ENCODE data around the gene HOXC12.

Gene HOXC12

DNA sequence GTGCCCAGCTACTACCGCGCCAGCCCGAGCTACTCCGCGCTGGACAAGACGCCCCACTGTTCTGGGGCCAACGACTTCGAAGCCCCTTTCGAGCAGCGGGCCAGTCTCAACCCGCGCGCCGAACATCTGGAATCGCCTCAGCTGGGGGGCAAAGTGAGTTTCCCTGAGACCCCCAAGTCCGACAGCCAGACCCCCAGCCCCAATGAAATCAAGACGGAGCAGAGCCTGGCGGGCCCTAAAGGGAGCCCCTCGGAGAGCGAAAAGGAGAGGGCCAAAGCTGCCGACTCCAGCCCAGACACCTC is 30.9 kb downstream of the HOXC12 start:
- DNase-seq, result no peak

DNA sequence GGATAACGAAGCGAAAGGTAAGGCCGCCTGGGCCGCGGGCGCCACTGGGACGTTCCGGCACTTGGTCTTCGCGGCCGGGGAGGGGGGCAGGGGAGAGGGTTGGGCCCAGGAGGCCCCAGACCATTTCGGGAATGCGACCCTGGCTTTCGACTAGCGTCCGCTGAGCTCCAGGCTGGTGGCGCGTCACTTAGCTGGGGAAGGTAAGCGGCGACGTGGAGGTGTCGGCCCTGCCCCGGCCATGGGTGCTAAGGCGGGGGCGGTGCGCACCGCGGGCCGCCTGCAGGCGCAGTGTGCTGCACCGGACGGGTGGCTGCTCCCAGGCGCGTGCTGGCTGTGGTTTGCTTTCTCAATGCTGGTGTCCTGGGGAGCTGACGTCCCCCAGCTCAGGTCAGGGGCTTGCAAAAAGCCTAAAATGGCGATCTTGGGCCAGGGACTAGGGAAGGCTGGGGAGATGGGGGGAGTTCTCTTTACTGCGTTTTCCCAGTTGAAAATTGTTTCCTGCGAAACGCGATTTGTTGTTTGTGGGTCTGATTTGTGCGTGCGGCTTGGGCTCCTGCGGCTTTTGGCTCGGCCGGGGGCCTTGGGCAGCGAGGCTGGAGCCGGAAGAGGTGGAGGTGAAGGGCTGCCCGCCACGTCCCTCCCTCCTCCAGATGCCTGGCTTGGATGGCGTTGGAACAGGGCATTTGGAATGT is 31.4 kb downstream of the HOXC12 start:
- no peak for DNase-seq

DNA sequence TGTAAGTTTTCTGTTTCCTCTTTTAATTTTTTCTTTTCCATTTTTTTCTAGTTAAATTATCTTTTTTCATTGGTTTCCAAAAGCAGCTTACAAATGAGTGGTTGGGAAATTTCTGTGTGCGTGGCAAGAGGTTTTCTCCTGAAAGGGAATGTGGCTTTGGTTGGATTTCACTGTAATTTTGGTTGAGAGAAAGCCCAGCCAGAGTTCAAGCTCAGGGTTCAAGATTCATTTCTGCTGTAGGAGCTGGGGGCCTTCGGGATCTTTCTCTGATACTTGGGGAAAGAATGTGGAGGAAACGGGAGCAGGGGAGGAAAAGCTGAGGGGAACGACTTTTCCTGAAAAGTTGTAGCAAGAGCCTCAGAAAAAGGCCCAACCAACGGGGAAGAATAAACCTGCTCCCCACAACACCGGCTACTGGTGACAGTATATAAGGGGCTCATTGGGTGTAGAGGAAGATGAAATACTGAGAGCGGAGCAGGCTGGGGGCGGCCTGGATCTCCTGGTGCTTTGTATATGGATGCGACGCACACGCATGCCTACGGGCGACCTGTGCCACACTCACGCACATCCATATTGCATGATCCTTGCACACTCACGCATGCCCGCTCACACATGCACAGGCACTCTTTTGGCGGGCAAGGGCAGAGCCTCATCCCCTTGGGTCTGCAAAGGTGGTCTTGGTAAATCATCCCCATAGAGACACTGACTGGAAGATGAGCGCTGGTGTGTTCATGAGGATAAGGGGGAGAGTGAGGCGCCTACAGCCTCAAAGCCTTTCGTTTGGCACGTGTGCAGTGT is 32.2 kb downstream of the HOXC12 start:
- no peak for DNase-seq

DNA sequence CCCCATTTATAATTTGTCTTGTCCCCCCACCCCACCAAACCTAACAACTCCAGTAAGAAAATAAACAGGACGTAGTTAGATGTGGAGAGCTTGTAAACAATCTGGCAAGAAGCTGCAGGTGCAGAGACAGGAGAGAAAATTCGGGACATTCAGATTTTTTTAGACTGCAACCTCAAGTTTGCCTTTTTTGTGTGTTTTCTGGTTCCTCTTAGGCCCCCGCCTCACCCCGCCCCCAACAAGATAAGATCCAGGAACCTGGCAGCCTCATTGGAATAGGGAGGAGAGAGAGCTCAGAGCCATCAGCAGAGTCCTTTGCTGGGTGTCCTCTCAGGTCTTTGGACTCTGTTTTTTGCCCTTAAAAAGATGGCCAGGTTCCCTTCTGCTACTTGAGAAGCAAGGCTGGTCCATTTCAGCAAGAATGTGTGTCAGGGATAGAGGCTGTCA is 33.1 kb downstream of the HOXC12 start:
- DNase-seq, result no peak

DNA sequence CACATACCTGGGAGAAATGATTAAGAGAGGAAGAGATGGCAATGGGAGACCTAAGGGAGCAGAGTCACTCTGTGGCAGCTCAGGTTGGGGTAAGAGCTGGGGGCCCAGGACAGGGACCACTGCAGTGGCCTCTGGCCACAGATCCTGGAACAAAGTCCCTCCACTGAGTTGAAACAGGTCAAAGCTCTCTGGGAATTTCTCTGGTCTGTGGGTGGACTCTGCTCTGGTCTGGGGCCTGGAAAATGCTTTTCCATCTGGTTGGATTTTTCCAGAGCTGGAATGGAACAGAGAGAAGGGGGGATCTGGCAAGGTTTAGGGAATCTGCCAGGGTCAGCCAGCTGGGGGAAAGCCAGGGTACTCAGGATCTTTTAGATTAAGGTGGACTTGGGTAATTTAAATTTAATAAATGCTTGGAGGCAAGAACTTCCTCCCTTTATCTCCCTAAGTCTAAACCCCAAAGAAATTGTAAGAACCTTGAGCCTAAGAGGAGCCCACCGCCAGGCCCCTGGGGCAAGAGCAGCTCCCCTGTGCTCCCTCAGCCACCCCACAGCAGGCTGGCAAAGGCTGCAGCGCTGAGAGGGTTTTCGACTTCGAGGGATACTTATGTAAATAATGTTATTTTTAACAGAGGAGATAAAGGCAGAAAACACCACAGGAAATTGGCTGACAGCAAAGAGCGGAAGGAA is 34.0 kb downstream of the HOXC12 start:
- DNase-seq, result no peak

DNA sequence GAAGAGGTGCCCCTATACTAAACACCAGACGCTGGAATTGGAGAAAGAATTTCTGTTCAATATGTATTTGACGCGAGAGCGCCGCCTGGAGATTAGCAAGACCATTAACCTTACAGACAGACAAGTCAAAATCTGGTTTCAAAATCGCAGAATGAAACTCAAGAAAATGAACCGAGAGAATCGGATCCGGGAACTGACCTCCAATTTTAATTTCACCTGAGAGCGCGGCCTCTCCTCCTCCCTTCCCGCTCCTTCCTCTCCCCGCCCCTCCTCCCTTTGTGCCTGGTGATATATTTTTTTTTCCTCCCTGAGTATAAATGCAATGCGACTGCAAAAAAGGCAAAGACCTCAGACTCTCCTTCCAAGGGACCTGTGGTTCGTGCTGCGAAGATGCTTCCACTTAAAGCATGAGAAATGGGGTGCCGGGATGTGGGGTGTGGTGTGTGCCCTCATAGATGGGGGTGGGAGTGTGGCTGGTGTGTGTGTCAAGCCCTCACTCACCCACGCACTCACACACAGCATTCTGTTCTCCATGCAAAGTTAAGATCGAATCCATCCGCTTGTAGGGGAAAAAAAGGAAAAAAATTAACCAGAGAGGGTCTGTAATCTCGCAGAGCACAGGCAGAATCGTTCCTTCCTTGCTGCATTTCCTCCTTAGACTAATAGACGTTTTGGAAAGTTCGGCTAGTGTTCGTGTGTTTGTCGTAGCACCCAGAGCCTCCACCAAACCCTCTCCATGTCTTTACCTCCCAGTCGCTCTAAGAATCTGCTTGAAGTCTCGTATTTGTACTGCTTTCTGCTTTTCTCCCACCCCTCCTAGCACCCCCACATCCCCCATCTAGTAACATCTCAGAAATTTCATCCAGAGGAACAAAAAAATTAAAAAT is 34.8 kb downstream of the HOXC12 start:
- peak; percentile 19 for DNase-seq

DNA sequence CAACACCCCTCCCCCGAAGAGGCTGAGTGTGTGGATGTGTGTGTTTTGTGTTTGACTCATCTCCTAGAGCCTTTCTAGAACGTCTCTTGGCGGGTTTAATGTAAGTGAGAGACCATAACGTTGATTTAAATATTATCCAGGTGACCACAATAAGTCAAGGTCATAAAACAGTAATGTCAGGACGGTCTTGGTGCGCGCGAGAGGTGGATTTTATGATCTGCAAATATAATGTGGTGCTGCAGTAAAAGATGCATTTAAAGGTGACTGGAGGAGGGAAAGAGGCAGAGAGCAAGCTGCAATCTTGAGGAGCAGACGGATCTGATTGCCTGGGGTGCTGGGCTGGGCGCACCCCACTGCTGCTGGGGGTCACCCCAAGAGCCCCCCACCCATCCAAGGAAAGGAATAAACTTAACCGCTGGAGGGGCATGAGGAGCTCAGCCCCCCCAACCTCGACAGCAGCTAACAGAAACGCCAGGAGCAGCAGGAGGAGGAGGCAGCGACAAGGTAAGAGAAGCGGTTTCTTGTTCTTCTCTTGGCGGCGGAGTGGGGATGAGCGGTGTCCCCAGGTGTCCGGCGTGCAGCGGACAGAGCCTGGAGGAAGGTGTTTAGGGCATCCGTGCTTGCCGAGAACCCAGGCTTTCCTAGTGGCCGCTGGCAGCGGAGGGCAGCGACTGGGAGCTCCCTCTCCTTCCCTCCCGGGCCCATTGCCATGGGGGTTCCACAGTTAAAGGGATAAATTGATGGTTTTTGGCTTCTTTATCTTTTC is 35.8 kb downstream of the HOXC12 start:
- no peak for DNase-seq

DNA sequence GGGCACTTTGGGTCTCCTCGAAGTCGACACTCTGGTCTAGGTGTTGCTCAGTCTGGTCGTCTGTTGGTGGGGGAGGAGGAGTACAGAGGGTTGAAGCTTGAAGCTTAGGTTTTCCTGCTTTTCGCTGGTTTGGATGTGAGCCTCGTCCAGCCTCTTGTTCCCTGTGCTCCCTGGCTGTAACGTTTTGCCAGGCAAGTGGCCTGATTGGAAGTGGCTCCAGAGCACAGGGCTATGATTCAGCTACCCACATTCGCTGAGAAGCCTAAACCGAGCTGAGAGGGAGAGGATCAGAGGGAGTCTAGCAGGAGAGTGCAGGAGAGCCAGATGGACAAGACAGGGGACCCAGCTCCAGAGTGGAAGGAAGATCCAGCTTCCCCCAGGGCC is 36.4 kb downstream of the HOXC12 start:
- DNase-seq, result no peak

DNA sequence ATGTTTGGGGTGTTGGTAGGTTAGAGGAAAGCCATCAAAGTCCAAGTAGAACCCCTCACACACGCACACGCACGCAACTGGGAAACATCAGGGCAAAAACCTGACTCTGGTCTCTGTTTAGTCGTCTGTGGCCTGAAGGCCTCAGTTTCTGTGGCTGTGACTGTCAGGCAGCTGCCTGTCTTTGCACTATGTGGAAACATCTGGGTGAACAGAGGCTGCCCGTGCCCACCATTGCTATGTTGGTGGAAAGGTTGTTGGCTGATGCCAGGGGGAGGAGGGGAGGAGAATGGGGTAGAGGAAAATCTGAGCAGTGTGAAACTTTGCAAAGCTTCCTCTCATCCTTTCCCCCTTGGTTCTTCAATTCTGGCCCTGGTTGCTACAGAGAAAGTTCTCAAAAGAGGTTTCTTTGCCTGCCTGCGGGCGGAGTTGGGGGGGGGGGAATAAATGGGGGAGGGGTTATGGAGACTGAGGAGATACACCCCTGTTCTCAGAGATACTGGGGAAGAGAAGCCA is 37.7 kb downstream of the HOXC12 start:
- no peak for DNase-seq

DNA sequence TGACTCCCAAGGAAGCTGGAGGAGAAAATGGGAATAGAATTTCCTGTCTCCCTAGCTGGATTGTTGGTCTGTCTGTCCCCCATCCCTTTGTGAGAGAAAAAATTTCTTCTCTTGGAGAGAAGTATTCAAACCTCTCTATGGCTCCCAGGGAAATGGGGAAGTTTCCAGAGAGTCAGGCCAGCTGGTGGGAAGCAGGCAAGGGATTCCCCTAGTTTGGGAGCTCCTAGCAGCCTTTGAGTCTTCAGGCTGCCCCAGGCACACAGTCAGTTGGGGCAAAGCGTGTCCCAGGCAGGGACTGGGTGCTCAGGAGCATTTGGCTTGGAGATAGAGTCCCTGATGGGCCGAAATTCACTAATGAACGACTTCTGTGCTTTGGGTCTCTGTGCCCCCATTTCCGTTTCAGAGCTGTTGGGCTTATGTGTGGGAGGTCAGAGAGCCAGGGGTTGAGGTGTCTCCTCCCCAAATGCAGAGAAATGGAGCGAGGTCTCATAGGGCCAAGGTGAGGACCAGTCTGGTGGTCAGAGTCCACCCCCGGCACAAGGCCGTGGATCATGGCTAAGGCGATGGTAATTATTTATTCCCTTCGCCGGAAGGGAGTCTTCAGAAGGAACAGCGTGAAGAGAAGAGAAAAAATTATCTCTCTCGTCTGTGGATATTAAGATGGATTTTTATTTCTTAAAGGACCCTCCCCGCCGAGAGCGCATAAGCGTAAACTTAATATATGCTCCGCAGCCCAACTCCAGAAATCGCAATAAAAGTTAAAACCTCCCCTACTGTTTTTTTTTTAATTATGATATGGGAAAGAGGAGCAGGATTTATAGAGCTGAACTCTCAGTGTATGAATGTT is 38.7 kb downstream of the HOXC12 start:
- no peak for DNase-seq

DNA sequence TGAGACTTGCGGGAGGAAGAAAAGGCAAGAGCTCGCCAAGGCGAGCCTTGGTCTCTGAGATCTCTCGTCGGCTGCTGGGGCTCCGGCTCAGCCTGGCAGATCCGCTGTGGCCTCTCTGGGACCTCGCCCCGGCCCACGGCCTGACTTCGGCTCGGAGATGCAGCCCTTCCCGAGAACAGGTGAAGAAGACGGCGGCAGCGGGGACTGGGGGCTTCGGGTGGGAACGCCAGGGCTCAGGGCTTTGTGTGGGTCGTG is 39.2 kb downstream of the HOXC12 start:
- no peak for DNase-seq

DNA sequence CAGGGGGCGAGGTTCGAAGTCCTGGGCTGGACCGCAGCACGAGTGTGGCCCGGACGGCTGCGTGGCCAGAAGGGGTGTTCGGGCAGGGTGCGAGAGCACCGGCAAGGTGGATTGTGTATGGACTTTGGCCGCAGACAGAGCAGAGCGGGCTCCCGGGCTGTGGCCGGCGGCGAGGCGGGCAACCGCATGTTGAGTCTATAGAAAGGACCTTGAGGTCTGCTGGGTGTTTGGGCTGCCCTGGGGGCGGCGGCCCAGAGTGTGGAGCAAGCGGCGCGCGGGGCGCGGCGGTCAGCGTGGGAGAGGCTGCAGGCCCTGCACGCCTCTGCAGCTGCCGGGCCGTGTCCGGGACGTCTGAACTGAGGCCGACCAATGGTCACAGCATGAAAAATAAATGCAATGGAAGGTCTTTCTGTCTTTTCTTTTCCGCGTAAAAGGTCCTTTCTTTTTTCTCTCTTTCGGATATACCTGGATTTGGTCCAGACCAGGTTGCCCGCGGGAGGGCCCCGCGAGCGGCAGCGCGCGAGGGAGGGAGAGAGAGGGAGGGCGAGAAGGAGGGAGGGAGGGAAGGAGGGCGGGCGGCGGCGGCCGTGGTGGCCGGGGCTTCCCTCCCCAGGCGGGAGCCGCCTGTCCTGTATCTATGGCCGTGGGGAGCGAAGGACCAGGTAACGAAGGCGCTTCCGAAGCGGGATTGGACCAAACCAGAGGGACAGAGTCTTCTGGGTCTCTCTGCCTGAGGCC is 39.7 kb downstream of the HOXC12 start:
- no peak for DNase-seq

DNA sequence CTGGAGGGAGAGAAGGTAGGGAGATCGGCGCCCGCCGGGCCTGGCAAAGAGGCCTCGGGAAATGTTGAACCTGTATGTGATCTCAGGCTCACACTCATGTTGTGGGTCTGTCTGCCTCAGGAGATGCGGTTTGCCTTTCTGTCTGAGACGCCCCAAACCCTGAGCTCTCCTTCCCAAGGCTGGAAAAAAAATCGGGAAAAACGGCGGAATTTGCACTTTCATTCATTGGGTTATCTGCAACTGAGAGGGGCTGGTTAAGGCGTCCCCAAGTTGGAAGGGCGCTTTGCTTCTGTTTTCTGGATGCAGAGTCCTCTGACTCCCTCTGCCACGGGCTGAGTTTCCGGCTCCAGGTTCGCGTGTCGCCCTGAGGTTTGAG is 40.3 kb downstream of the HOXC12 start:
- no peak for DNase-seq

DNA sequence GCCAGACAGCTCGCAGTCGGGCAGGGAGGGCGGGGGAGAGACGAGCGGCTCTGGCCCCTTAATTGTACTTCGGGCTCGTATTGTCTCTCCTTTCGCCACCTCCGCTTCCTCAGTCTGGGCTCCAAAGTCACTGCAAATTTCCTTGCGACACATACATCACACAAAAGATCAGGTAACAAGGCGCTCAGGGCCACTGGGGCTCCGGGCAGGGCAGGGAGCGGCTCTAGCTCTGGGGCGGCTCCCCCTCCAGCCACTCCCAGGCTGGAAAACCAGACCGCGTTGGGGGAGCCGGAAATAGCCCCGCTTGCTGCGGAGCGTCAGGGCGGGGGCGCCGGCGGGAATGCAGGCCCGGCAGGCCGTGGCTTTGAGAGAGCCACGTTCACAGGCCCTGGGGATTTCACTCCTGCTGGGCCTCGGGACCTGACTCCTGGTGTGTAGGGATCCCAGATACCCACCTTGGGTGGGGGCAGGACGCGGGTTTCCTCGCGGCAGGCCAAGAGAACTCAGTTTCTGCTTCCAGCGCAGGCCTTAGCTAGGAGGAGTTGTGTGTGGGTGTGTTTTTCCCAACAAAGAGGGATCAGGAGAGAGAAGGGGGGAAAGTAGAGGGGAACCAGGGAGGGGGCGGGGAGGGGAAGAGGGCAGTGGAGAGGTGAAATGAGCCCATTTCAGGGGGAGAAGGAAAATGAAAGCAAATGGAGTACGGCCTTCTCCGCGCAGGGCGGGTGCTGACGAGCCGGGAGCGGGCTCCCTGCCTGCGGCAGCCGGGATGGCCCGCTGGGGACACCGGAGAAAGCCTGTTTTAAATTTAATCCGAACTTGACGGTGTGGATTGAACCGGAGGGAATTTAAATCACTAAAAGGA is 40.9 kb downstream of the HOXC12 start:
- DNase-seq, result no peak

DNA sequence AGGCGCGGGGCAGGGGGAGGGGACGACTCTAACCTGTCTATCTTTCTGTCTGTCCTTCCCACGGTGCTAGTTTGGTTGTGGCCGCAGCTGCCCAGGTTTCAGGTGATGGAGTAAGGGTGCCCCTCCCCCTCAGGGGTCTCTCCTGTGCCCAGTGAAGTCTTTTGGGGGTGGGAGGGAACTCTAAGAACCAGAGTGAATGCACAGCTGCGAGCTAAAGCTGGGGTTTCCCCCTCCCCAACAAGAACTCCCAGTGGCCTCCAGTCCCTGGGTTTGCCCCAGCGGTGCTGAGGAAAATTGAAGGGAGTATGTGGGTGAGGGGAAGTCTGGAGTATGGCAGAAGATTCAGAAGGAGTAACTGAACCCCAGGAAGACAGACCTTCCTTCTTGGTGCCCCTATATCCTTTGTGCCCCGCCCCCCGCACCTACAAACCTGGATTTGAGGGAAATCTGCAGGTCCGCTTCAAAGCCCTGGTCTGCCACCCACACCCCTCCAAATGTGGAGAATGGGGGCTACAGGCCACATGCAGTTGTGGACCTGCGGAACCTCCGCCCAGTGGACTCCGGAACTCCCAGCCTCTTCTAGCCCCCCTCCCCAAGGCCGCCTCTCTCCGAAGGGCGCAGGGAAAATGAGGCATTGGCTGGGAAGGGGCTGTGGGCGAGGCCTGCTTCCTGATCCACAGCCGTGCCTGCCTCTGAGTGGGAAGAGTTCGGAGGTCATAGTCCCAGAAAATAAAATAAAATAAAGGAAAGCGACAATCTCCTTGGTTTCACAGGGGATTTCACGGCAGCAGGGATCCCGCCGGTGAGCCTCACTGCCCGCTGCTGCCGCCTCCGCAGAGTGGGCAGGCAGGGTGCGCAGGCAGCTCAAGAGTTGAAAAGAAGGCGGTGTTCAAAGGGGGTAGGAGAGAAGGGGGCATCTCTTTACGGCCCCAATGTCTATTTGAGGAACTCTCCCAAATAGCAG is 41.8 kb downstream of the HOXC12 start:
- no peak for DNase-seq

DNA sequence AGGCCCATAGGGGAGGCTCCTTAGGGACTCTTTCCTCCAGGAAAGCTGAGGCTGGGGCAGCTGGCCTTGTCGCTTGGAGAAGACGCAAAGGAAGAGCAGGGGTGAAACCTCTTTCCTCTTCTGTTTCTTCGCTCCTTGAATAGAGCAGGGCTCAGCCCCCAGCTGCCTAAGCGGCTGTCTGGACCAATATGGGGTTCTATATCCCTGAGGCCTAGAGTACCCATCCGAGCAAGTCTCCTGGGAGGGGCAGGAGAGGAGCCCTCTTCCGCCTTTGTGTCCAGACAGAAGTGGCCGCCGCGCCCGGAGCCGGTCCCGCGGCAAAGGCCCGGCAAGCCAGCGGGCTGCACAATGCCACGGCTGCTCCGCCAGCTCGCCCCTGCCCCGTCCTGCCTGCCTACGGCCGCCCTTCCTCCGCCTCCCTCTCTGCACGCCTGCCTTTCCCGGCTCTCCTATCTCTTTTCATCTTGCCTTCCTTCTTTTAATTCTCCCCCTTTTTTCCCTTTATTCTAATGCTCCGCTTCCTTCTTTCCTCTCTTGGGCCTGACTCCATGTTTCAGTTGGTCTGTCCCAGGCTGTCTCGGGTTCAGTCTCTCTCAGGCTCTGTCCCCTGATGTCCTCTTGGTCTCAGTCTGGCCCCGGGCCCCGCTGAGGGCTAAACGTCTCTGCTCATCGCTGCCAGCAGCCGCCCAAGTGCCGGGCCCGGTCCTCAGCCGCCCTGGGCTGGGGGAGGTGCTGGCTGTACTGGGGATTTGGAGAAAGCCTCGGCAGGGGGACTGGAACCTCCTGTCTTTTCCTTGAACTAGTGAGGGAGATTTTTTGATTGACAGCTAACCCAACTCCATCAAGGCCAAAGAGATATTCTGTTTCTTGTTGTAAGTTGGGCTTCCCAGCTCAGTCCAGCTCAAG is 42.8 kb downstream of the HOXC12 start:
- no peak for DNase-seq

DNA sequence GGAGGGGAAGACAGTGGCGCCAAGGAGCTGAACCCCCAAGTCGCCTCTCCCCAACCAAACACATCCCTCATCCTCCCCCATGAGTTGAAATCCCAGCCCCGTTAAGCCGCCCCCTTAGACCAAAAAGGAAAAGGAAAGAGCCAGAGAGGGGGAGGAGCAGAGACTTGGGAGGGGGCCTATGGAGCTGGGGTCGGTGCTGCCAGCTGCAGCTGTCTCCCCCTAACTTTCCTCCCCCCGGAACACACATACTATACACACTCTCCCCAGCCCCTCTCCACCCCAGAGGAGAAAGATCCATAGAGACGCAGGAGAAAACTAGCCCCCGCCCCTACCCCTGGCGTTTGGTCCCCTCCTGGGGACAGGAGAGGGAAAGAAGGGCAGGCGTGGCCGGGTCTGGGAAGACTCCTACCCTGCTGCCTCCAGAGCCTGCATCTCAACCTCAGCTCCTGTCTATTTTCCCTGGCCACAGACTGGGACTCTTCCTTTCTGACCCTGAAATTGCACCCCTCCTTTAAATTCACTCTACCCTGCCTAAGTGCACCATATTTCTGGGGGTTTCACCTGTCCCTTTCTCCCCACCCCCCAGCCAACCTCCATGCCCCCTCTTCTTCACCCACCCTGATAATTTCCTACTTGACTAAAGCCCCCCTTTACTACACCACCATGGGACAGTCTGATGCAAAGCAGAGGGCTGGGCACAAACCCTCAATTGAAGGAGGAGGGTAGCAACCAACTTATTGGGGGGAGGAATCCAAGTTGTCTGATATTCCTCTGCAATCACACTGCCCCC is 43.6 kb downstream of the HOXC12 start:
- DNase-seq, result no peak

Measured in NCI-H1436 (cell line).